Measurements from ENCODE around the gene NPIPA8. TPM values are rescaled to one million over a fixed set of nuclear protein-coding genes. Genes with fewer than 3 reads are reported as not detected.
"Not testable (repeated sequence)": the region's sequence is repeated elsewhere in the genome, so short reads cannot be mapped to it uniquely, and the experiment has no call there.

NPIPA8 gene
- total RNA-seq, 1 donor from 2014 or later, result not detected

DNA sequence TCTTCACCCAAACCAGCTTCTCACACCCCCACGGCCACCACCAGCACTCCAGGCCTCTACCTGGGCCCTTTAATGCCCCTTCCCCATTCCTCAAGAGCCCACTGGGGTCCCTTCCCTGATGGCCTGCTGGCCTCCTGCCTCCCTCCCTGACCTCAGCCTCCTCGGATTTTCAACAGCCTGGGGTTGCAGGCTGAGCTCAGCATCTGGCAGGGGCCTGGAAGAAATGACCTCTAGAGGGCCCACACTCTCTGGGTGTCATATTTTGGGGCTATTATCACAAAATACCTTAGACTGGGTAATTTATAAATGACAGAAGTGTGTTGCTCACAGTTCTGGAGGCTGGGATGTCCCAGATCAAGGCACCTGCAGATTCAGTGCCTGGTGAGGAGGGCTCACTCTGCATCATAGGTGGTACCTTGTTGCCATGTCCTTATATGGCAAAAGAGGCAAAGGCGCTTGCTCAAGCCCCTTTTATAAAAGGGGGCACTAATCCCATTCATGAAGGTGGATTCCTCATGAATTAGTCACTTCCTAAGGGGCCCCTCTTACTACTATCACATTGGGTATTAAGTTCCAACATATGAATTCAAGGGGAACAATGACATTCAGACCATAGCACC lies 43.1 kb downstream of the NPIPA8 start:
- intact Hi-C loops (cut with micrococcal nuclease); DNase-seq; ATAC-seq: not testable (repeated sequence)

- intact Hi-C loops (cut with micrococcal nuclease); DNase-seq: not testable (repeated sequence)
- ATAC-seq, result peak; percentile 87
Observed at GRCh38 chr16:18290959-18291358, 45.6 kb downstream of the NPIPA8 start.

GRCh38 chr16:18286342-18286741 lies 50.2 kb downstream of the NPIPA8 start:
- intact Hi-C loops (cut with micrococcal nuclease); ATAC-seq; DNase-seq: not testable (repeated sequence)

- intact Hi-C loops (cut with micrococcal nuclease); ATAC-seq; DNase-seq: not testable (repeated sequence)
Observed at GRCh38 chr16:18280319-18280718, 56.2 kb downstream of the NPIPA8 start.

DNA sequence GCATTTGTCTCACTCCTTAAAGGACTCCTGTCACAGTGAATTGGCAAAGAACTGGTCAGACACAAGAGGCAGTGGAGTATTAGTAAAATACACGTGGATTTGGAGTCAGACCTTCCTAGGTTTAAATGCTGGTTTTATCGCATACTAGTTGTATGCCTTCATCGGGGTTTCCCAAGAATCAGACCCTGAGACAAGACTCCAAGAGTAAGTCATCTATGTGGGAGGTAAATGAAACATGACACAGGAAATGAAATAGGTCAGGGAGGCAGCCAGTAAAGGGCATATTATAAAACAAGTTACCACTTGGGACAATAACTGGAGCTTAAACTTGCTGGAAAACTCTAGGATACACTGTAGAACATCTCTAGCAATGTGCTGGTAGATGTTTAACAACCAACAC lies 59.8 kb downstream of the NPIPA8 start:
- DNase-seq; intact Hi-C loops (cut with micrococcal nuclease); ATAC-seq: not testable (repeated sequence)

DNA sequence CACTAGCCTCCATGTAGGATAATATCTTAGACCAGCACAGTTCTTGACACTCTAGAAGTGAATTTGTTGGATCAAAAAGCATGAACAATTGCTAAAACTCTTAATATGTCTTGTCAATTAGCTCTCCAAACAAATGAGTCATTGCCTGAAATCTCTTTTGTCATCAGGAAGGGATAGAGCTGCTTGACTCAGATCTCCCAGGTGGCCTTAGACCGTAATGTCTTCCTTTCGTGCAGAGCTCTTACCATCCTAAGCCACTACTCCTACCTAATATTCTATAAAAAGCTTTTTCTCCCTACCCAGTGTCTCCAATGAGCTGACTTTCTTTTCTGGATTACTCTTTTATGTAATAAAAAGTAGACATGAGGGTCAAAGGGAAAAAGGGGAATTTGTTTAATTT lies 66.4 kb downstream of the NPIPA8 start:
- intact Hi-C loops (cut with micrococcal nuclease); DNase-seq; ATAC-seq: not testable (repeated sequence)

Small RNAs within 50 kb of the gene (microRNA-seq; reads per million reads assigned to microRNA genes)
- gene MIR6511A4 (ENCODE audit: borderline number of aligned reads) (not detected), gene MIR6770-3 (ENCODE audit: borderline number of aligned reads) (not detected)

Other genes with a start within 250 kb of the NPIPA8 start
- 180 TPM for gene NOMO2, start 225.4 kb upstream of the NPIPA8 start, total RNA-seq